HEK293 (cell line): Measurements from ENCODE around the gene ZNF506.
A peak's percentile ranks its signal among the peaks of the same experiment; 100 is the strongest.
"Not testable (repeated sequence)": the region's sequence is repeated elsewhere in the genome, so short reads cannot be mapped to it uniquely, and the experiment has no call there.

Experiments
- CTCF ChIA-PET: fragments of 350-600 bp; formaldehyde crosslinking; extraction: SDS; loops from one replicate; lab custom pipeline; 2021; ENCODE audit warnings: antibody characterized with exemption; lab: Yijun Ruan, JAX
- POLR2A ChIA-PET: fragments of 300-600 bp; formaldehyde crosslinking; extraction: SDS; loops from one replicate; lab custom pipeline; 2020; ENCODE audit warnings: antibody characterized with exemption, inconsistent platforms; lab: Yijun Ruan, JAX
- H3K27ac ChIP-seq: fragments of 200-500 bp; sonication (Bioruptor generic); 2 replicates; pipeline ENCODE4 v1.5.1; 2014; ENCODE audit warnings: low read depth, low read length, control low read depth, inconsistent platforms; ENCODE audit errors: extremely low read depth
- H3K36me3 ChIP-seq, 2 experiments: fragments of 200-500 bp in 1 of 2; sonication (Bioruptor generic) in 1 of 2; 1 replicate in 1 of 2; 2 replicates in 1 of 2; pipeline ENCODE4 v1.5.1; 2014 to 2017; ENCODE audit warnings: inconsistent platforms in 2 of 2, low read length in 2 of 2; ENCODE audit not compliant: control insufficient read depth in 2 of 2, insufficient read depth in 1 of 2
- H3K4me1 ChIP-seq: fragments of 200-500 bp; sonication (Bioruptor generic); 2 replicates; pipeline ENCODE4 v1.5.1; 2014; ENCODE audit warnings: mild to moderate bottlenecking, low read length, inconsistent platforms; ENCODE audit not compliant: control insufficient read depth, insufficient read depth
- H3K4me3 ChIP-seq: 2 replicates; pipeline ENCODE4 v1.5.1; 2011; ENCODE audit warnings: low read depth, mild to moderate bottlenecking, control low read depth, low read length, moderate library complexity
- H3K9me3 ChIP-seq: fragments of 200-500 bp; sonication (Bioruptor generic); 2 replicates; pipeline ENCODE4 v1.5.1; 2014; ENCODE audit warnings: low read depth, low read length, inconsistent platforms; ENCODE audit not compliant: control insufficient read depth, insufficient read depth
- ATF2 ChIP-seq: fragments of 450-650 bp; formaldehyde crosslinking; IDR thresholded peaks from 2 replicates; pipeline ENCODE4 v1.5.1; 2016; ENCODE audit warnings: missing biosample characterization, missing genetic modification characterization, low read depth
- EGR2 ChIP-seq: fragments of 450-650 bp; formaldehyde crosslinking; IDR thresholded peaks from 2 replicates; pipeline ENCODE4 v1.5.1; 2016; ENCODE audit warnings: low read depth, missing biosample characterization, missing genetic modification characterization
- KLF1 ChIP-seq: fragments of 450-650 bp; formaldehyde crosslinking; IDR thresholded peaks from 2 replicates; pipeline ENCODE4 v1.5.1; 2016; ENCODE audit warnings: missing biosample characterization, missing genetic modification characterization
- MYNN ChIP-seq: fragments of 450-650 bp; formaldehyde crosslinking; IDR thresholded peaks from 2 replicates; pipeline ENCODE4 v1.5.1; 2016; ENCODE audit warnings: missing biosample characterization, missing genetic modification characterization, borderline replicate concordance
- PRDM1 ChIP-seq: fragments of 450-650 bp; formaldehyde crosslinking; IDR thresholded peaks from 2 replicates; pipeline ENCODE4; 2016; ENCODE audit warnings: missing biosample characterization, missing genetic modification characterization
- ZBTB20 ChIP-seq: fragments of 450-650 bp; formaldehyde crosslinking; IDR thresholded peaks from 2 replicates; pipeline ENCODE4 v1.5.1; 2016; ENCODE audit warnings: missing biosample characterization, missing genetic modification characterization
- ZBTB49 ChIP-seq: fragments of 450-650 bp; formaldehyde crosslinking; IDR thresholded peaks from 2 replicates; pipeline ENCODE4 v1.5.1; 2016; ENCODE audit warnings: missing biosample characterization, missing genetic modification characterization, low read depth
- ZNF10 ChIP-seq: fragments of 450-650 bp; formaldehyde crosslinking; IDR thresholded peaks from 2 replicates; pipeline ENCODE4 v1.5.1; 2017; ENCODE audit warnings: missing biosample characterization, missing genetic modification characterization
- ZNF148 ChIP-seq: fragments of 450-650 bp; formaldehyde crosslinking; IDR thresholded peaks from 2 replicates; pipeline ENCODE4 v1.5.0; 2017; ENCODE audit warnings: missing biosample characterization, missing genetic modification characterization, borderline replicate concordance
- ZNF155 ChIP-seq: fragments of 450-650 bp; formaldehyde crosslinking; IDR thresholded peaks from 2 replicates; pipeline ENCODE4 v1.5.1; 2016; ENCODE audit warnings: missing biosample characterization, missing genetic modification characterization
- ZNF157 ChIP-seq: fragments of 450-650 bp; formaldehyde crosslinking; IDR thresholded peaks from 2 replicates; pipeline ENCODE4 v1.5.1; 2016; ENCODE audit warnings: missing biosample characterization, missing genetic modification characterization
- ZNF2 ChIP-seq: fragments of 450-650 bp; formaldehyde crosslinking; IDR thresholded peaks from 2 replicates; pipeline ENCODE4 v1.5.1; 2016; ENCODE audit warnings: missing biosample characterization, missing genetic modification characterization
- ZNF266 ChIP-seq: fragments of 450-650 bp; formaldehyde crosslinking; IDR thresholded peaks from 2 replicates; pipeline ENCODE4 v1.5.1; 2016; ENCODE audit warnings: missing biosample characterization, missing genetic modification characterization, low read depth
- ZNF341 ChIP-seq: fragments of 450-650 bp; formaldehyde crosslinking; IDR thresholded peaks from 2 replicates; pipeline ENCODE4; 2016; ENCODE audit warnings: low read depth, missing biosample characterization, missing genetic modification characterization
- ZNF449 ChIP-seq: fragments of 450-650 bp; formaldehyde crosslinking; IDR thresholded peaks from 2 replicates; pipeline ENCODE4 v1.5.1; 2017; ENCODE audit warnings: missing biosample characterization, mild to moderate bottlenecking, missing genetic modification characterization, moderate library complexity
- ZNF488 ChIP-seq: fragments of 450-650 bp; formaldehyde crosslinking; IDR thresholded peaks from 2 replicates; pipeline ENCODE4 v1.5.1; 2016; ENCODE audit warnings: missing biosample characterization, missing genetic modification characterization
- ZNF529 ChIP-seq: fragments of 450-650 bp; formaldehyde crosslinking; IDR thresholded peaks from 2 replicates; pipeline ENCODE4 v1.5.1; 2017; ENCODE audit warnings: missing genetic modification characterization, missing biosample characterization; ENCODE audit not compliant: insufficient replicate concordance
- ZNF596 ChIP-seq: fragments of 450-650 bp; IDR thresholded peaks from 2 replicates; pipeline ENCODE4 v1.5.0; 2018; ENCODE audit warnings: missing biosample characterization, mild to moderate bottlenecking, missing genetic modification characterization, moderate library complexity
- ZNF629 ChIP-seq: fragments of 450-650 bp; formaldehyde crosslinking; IDR thresholded peaks from 2 replicates; pipeline ENCODE4 v1.5.1; 2017; ENCODE audit warnings: missing biosample characterization, missing genetic modification characterization
- ZNF660 ChIP-seq: fragments of 450-650 bp; IDR thresholded peaks from 2 replicates; pipeline ENCODE4 v1.5.1; 2018; ENCODE audit warnings: missing biosample characterization, mild to moderate bottlenecking, missing genetic modification characterization
- ZNF76 ChIP-seq: fragments of 450-650 bp; formaldehyde crosslinking; IDR thresholded peaks from 2 replicates; pipeline ENCODE4; 2016; ENCODE audit warnings: low read depth, missing biosample characterization, missing genetic modification characterization, borderline replicate concordance
- ZNF777 ChIP-seq: fragments of 450-650 bp; formaldehyde crosslinking; IDR thresholded peaks from 2 replicates; pipeline ENCODE4 v1.5.1; 2017; ENCODE audit warnings: missing biosample characterization, missing genetic modification characterization, borderline replicate concordance
- ZSCAN5A ChIP-seq: fragments of 450-650 bp; formaldehyde crosslinking; IDR thresholded peaks from 2 replicates; pipeline ENCODE4 v1.5.1; 2016; ENCODE audit warnings: missing biosample characterization, missing genetic modification characterization

Gene ZNF506

GRCh38 chr19:19743921-19744320 lies 77.6 kb downstream of the ZNF506 start:
- H3K4me3 ChIP-seq, H3K27ac ChIP-seq, H3K36me3 ChIP-seq, H3K4me1 ChIP-seq, CTCF ChIA-PET, POLR2A ChIA-PET, H3K9me3 ChIP-seq: not testable (repeated sequence)
- TF ChIP-seq PRDM1, result peak; percentile 84

- POLR2A ChIA-PET, result no interaction called here
- no peak overlapping the region for H3K27ac ChIP-seq
- TF ChIP-seq ZNF629 (tag by site-specific recombination), result no peak
- TF ChIP-seq ZNF660 (tag by site-specific recombination), result no peak
- TF ChIP-seq ZNF2 (tag by site-specific recombination), result no peak
- TF ChIP-seq EGR2 (tag by site-specific recombination), result no peak
- TF ChIP-seq ZSCAN5A (tag by site-specific recombination), result no peak
- TF ChIP-seq ZNF76 (tag by site-specific recombination), result no peak
- no peak for TF ChIP-seq ZNF341
- no peak for TF ChIP-seq KLF1 (tag by site-specific recombination)
- no peak for TF ChIP-seq ZNF449
- no peak for TF ChIP-seq ZBTB49
- no peak for TF ChIP-seq MYNN
- TF ChIP-seq ZNF596 (tag by site-specific recombination), result no peak
- no peak for TF ChIP-seq ZBTB20
- no peak for TF ChIP-seq ZNF157 (tag by site-specific recombination)
- no peak for TF ChIP-seq ZNF10 (tag by site-specific recombination)
- TF ChIP-seq ZNF488 (tag by site-specific recombination), result no peak
- CTCF ChIA-PET, result no interaction called here
- H3K36me3 ChIP-seq, result no peaks in the 10 kb centered on the region
- no peaks in the 10 kb centered on the region for H3K9me3 ChIP-seq
- H3K4me3 ChIP-seq, result no peak overlapping the region
- H3K4me1 ChIP-seq, result no peaks in the 10 kb centered on the region
These were observed 78.4 kb downstream of the ZNF506 start for GRCh38 chr19:19743176-19743575.

- H3K27ac ChIP-seq, result no peak overlapping the region
- ChIA-PET POLR2A (no interaction called here), CTCF (no interaction called here)
- H3K9me3 ChIP-seq, result no peaks in the 10 kb centered on the region
- no peak overlapping the region for H3K4me3 ChIP-seq
- H3K4me1 ChIP-seq, result no peaks in the 10 kb centered on the region
- H3K36me3 ChIP-seq, result no peaks in the 10 kb centered on the region
- no peak for TF ChIP-seq ZNF155
- no peak for TF ChIP-seq ZNF777 (tag by site-specific recombination)
- TF ChIP-seq ZNF596 (tag by site-specific recombination), result no peak
- TF ChIP-seq ZNF529 (tag by site-specific recombination), result no peak
- no peak for TF ChIP-seq ZNF266 (tag by site-specific recombination)
- no peak for TF ChIP-seq ATF2
- TF ChIP-seq ZNF148 (tag by site-specific recombination), result no peak
These were observed 78.8 kb downstream of the ZNF506 start for GRCh38 chr19:19742773-19743172.
